HG03378 (cell line): ENCODE data around the gene SOX30.

Experiments
- ATAC-seq: cut with Tn5 transposase; IDR thresholded peaks from one replicate; pipeline ENCODE4 v1.9.1; 2021; ENCODE audit warnings: mild to moderate bottlenecking, moderate library complexity; ENCODE audit not compliant: unreplicated experiment

The SOX30 gene

DNA sequence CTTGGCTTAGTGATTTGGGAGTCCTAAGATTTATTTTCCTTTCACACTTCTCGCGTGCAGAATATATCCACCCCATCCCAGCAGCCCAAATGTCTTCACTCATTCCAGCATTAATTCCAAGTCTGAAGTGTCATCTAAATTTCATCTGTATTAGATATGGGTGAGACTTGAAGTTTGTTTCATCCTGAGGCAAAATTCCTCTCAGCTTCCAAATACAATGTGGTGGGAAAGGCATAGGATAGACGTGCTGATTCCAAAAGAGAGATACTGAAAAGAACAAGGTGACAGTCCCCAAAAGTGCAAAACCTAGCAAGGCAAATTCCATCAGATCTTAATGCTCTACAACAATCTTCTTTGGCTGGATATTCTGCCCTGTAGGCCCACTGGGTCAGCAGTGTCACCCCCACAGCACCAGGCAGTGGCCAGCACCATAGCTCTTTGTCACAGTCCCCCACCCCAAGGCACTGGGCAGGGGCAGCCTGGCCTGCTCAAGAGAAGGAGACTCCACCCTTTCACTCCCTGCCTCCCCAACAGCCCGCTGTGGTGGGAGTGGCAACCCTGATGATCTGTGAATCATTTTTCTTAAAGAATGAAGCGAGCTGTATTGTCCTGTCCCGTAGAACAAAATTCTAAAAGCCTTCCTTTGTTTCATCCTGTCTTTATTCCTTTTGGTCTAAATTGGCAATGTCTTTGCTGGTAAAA is 74.0 kb downstream of the SOX30 start:
- no peak for ATAC-seq

GRCh38 chr5:157576678-157577077 is 75.6 kb downstream of the SOX30 start:
- ATAC-seq = no peak
